ENCODE results near the gene NOTCH4. TPM values are rescaled to one million over a fixed set of nuclear protein-coding genes. Genes with fewer than 3 reads are reported as not detected.

Gene NOTCH4
- total RNA-seq, 1 experiment from 2014 or later = 2.3 TPM

DNA sequence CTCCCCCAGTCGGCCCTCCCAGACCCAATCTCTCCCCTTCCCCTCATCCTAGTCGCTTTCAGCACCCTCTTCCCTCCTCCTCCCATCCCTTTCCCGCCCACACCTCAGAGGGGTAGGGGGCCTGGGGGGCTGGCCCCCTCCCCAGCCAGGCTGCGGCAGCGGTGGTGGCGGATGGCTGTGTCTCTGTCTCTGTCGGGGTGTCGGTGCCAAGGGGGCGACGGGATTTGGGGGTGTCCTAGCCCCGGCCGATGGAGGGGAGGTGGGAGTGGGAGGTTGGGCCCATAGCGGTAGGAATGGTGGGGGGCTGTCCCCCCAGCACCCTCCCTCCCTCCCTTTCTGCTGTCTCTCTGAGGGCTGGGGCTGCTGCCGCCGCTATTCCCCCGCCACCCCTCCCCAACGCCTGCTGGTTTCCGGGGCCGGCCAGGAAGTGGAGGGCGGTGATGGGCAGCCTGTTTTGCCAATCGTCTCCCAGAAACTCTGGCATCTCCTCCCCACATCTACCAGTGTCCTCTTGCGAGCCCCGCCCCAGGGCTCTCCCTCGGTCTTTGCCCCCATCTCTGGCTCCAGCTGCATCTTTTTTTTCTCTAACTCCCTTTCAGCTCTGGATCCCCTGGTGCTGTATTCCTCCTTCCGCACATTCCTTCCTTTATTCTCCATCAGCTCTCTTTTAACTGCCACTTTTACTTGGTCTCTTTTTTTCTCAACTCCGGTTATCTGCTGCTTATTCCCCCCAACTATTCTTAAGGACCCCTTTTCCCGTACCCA, 48.0 kb downstream of the NOTCH4 start, which contains the start of gene AGPAT1:
TSS of gene AGPAT1 (minus strand) at position 374 of the 765 bp plus-strand sequence. CDS start 4,588 bp downstream, outside the sequence.
- DNase-seq = peak; percentile 97
- peak within 1 kb of the TSS; percentile 76 for H3T11ph ChIP-seq (ENCODE audit: low read length)
- H3K23me2 ChIP-seq (ENCODE audit: insufficient read length, low read depth, low read length, poor library complexity, severe bottlenecking) = peaks cover 22% of the 10 kb centered on the region
- H3K27me3 Mint-ChIP-seq (ENCODE audit: low read depth) = no peaks in the 10 kb centered on the region; the same call in 1 of the 2 replicates
- H3K18ac ChIP-seq (ENCODE audit: insufficient read length, low read depth, low read length) = peak within 1 kb of the TSS; percentile 90
- no peak within 1 kb of the TSS for H4K5ac ChIP-seq (ENCODE audit: insufficient read length, low read depth, low read length)
- H2BK5ac ChIP-seq (ENCODE audit: insufficient read length, low read length) = peak within 1 kb of the TSS; percentile 11
- peak within 1 kb of the TSS; percentile 83 for H3K9ac ChIP-seq (ENCODE audit: extremely low read depth, insufficient read length, low read length)
- H3K27ac ChIP-seq (ENCODE audit: insufficient read length, low read depth, low read length) = peak within 1 kb of the TSS; percentile 68
- H2BK20ac ChIP-seq (ENCODE audit: low read depth, low read length, poor library complexity, severe bottlenecking) = no peak within 1 kb of the TSS
- peaks cover 18% of the 10 kb centered on the region; the same call in 1 of the 2 replicates for H3K79me2 ChIP-seq (ENCODE audit: insufficient read depth, low read length)
- no peak within 1 kb of the TSS for H4K8ac ChIP-seq (replicated peaks; ENCODE audit: insufficient read length, low read depth, low read length)
- no peak within 1 kb of the TSS for H2AFZ ChIP-seq (ENCODE audit: low read length)
- peak within 1 kb of the TSS; percentile 51 for H2BK120ac ChIP-seq (ENCODE audit: low read depth, low read length, poor library complexity, severe bottlenecking)
- no peaks in the 10 kb centered on the region for H4K20me1 ChIP-seq (ENCODE audit: control insufficient read depth, insufficient read depth, insufficient read length)
- H3K27me3 ChIP-seq (ENCODE audit: insufficient read depth, low read length) = no peaks in the 10 kb centered on the region
- TF ChIP-seq, protein P1, sequence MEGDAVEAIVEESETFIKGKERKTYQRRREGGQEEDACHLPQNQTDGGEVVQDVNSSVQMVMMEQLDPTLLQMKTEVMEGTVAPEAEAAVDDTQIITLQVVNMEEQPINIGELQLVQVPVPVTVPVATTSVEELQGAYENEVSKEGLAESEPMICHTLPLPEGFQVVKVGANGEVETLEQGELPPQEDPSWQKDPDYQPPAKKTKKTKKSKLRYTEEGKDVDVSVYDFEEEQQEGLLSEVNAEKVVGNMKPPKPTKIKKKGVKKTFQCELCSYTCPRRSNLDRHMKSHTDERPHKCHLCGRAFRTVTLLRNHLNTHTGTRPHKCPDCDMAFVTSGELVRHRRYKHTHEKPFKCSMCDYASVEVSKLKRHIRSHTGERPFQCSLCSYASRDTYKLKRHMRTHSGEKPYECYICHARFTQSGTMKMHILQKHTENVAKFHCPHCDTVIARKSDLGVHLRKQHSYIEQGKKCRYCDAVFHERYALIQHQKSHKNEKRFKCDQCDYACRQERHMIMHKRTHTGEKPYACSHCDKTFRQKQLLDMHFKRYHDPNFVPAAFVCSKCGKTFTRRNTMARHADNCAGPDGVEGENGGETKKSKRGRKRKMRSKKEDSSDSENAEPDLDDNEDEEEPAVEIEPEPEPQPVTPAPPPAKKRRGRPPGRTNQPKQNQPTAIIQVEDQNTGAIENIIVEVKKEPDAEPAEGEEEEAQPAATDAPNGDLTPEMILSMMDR (conservative IDR thresholded peaks at IDR 0.05) = no peak
- H3K4me1 ChIP-seq (ENCODE audit: insufficient read depth, low read length) = peaks cover 7% of the 10 kb centered on the region
- H4K91ac ChIP-seq (ENCODE audit: insufficient read length, low read depth, low read length) = no peak within 1 kb of the TSS
- no peak within 1 kb of the TSS; the same call in 1 of the 2 replicates for H3K4ac ChIP-seq (ENCODE audit: low read depth, low read length)
- H3K4me2 ChIP-seq (ENCODE audit: insufficient read depth, insufficient read length, low read length) = peak within 1 kb of the TSS; percentile 83
- peak within 1 kb of the TSS; percentile 83 to 86 for H3K4me3 Mint-ChIP-seq
- no CpG with 5 or more reads among the region's 27 CpGs for WGBS (ENCODE audit: extremely low coverage, insufficient read length, low lambda C conversion rate)
- H3K9me3 Mint-ChIP-seq = no peaks in the 10 kb centered on the region; a peak in 1 of 5 replicates
- no peak within 1 kb of the TSS for H3K23ac ChIP-seq (ENCODE audit: insufficient read length, low read depth, low read length)
- H3K36me3 Mint-ChIP-seq (ENCODE audit: insufficient read depth in 1 of 3, low read depth in 3 of 3) = peaks cover 22 to 34% (median 33%) of the 10 kb centered on the region in 3 experiments
- H3K79me1 ChIP-seq (ENCODE audit: insufficient read depth, low read depth, low read length, poor library complexity, severe bottlenecking) = no peaks in the 10 kb centered on the region
- peak within 1 kb of the TSS; percentile 30 for H2AK5ac ChIP-seq (ENCODE audit: insufficient read length, low read length)
- H3K27ac Mint-ChIP-seq = peak within 1 kb of the TSS; percentile 98
- no peak within 1 kb of the TSS for H2BK15ac ChIP-seq (ENCODE audit: low read depth, low read length)
- no peaks in the 10 kb centered on the region for H3K9me3 ChIP-seq (ENCODE audit: control insufficient read depth, low read depth, low read length)
- no peak within 1 kb of the TSS for H2BK12ac ChIP-seq (ENCODE audit: insufficient read length, low read depth, low read length)
- H3K4me1 Mint-ChIP-seq = peaks cover 38 to 47% of the 10 kb centered on the region in 2 experiments
- no peak within 1 kb of the TSS for H3K56ac ChIP-seq (ENCODE audit: insufficient read length, low read depth, low read length)
- peak within 1 kb of the TSS; percentile 86; the same call in 1 of the 2 replicates for H3K14ac ChIP-seq (ENCODE audit: insufficient read depth, low read length)

Data from H9 (cell line).